ENCODE results near the gene USP24.

GRCh38 chr1:55170426-55170825 lies 44.7 kb downstream of the USP24 start:
- TF ChIP-seq CTCF (conservative IDR thresholded peaks at IDR 0.05; ENCODE audit: low read length) (no peak), EZH2phosphoT487 (IDR thresholded peaks at IDR 0.05; ENCODE audit: borderline replicate concordance) (no peak)
